ENCODE results near the gene TMCC2.
"Not testable (repeated sequence)": the region's sequence is repeated elsewhere in the genome, so short reads cannot be mapped to it uniquely, and the experiment has no call there.

The TMCC2 gene

DNA sequence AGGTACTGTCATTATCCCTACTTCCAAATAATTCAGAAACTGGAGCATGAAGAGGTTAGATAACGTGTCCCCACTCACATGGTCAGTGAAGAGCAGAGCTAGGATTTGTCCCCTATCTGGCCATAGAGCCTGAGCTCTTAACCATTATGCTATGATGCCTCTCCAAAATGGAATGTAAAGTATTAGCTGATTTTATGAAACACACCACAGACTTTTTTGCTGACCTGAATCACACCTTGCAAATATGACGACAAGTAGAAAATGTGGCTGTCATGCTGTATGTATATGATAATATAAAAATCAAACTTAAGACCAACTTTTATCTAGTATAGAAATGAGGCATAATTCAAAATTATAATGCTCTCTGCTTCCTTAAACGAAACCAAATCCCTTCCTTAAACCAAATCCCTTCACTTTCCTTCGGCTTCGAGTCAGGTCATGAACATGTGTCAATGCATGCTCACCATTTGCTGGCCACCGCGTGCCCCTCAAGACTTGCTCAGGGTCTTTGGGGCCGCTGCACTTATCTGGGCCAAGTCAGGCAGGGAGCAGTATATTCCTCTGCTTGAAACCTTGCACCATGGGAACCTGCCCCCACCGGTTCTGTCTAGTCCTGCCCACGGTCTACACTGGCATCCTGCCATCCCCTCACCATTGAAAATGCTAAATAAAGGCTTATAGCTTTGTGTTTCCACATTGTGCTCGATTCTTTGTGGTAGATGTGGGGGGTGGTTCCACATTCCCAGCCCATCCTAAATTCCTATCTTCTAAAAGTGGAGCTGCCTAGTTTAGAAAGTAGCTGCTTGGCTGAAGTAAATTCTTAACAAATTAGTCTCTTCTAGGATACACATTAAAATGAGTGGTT lies 1.6 kb upstream of the TMCC2 start:
- Mint-ChIP-seq H3K9me3 (no peaks in the 10 kb centered on the region), H3K4me1 (ENCODE audit: low read depth in 2 of 2) (peaks cover 23 to 24% of the 10 kb centered on the region in 2 donors), H3K27me3 (peaks cover 17 to 23% of the 10 kb centered on the region in 2 donors), H3K36me3 (ENCODE audit: insufficient read depth) (peaks cover 16% of the 10 kb centered on the region), H3K27ac (no peak overlapping the region), H3K4me3 (no peak overlapping the region)
- DNase-seq (no peak), ATAC-seq (replicated peaks) (no peak)

DNA sequence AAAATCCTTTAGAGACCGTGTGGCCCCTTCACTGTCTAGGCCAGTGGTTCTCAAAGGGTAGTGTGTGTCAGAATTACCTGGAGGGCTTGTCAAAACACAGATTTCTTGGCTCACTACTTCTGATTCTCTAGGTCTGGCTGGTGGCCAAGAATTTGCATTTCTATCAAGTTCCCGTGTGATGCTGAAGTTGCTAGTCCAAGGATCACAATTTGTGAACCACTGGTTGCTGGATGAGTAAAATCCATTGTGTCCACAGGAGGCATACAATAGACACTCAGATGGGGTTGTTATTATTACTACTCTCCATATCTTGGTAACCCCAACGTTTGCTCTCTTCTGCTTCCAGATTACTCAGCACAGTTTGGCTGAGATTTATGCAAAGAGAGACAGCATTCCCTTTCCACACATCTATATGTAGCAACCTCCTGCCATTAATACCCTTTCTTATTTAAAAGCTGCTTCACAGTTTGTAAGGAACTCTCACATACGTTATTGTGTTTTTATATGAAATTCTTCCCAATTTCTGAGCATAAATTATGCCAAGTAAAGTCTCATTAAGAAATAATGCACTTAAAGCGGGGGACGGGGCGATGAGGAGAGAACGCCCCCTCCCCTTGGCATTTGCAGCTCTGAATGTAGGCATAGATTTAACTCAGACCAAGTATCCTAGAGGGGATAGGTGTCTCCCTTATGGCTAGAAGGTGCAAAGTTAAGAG lies 720 bp upstream of the TMCC2 start:
- DNase-seq (no peak), ATAC-seq (replicated peaks) (no peak)
- Mint-ChIP-seq H3K4me1 (ENCODE audit: low read depth in 2 of 2) (peaks cover 23 to 24% of the 10 kb centered on the region in 2 donors), H3K9me3 (no peaks in the 10 kb centered on the region), H3K27me3 (peaks cover 17 to 19% of the 10 kb centered on the region in 2 donors), H3K27ac (no peak overlapping the region), H3K4me3 (peak overlapping the region; percentile 75 to 97), H3K36me3 (ENCODE audit: insufficient read depth) (peaks cover 16% of the 10 kb centered on the region)

- H3K27ac Mint-ChIP-seq, result peak overlapping the region; percentile 32 to 65
- H3K9me3 Mint-ChIP-seq, result no peaks in the 10 kb centered on the region
- ATAC-seq (replicated peaks) (peak; percentile 6), DNase-seq (no peak)
- peaks cover 14 to 19% of the 10 kb centered on the region in 2 donors for H3K27me3 Mint-ChIP-seq
- peaks cover 23 to 24% of the 10 kb centered on the region in 2 donors for H3K4me1 Mint-ChIP-seq (ENCODE audit: low read depth in 2 of 2)
- H3K36me3 Mint-ChIP-seq (ENCODE audit: insufficient read depth), result peaks cover 16% of the 10 kb centered on the region
- peak overlapping the region; percentile 88 to 97 for H3K4me3 Mint-ChIP-seq
These were observed 361 bp downstream of the TMCC2 start for GRCh38 chr1:205228093-205228521.

DNA sequence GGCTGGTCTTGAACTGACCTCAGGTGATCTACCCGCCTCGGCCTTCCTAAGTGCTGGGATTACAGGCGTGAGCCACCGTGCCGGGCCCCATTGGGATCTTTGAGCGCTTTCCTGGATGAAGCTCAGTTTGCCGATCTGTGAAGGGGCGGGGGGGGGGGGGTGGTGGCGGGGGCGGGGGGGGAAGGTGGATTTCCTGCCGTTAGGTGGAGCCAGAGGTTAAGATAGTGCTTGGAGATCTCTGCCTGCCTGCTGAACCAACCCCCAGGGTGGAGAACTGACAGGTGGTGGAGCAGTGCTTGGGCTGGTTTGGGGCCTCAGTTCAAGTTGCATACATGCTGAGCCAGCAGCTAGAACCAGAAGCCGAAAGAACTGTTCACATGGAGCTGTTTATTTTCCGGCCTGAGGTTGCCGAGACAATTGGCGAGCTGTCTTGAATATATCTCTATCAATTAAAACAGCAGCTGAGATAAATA lies 1.7 kb downstream of the TMCC2 start:
- Mint-ChIP-seq H3K4me3 (peak overlapping the region; percentile 88 to 97), H3K4me1 (ENCODE audit: low read depth in 2 of 2) (peaks cover 23 to 24% of the 10 kb centered on the region in 2 donors), H3K27me3 (peaks cover 10 to 11% of the 10 kb centered on the region in 2 donors), H3K36me3 (ENCODE audit: insufficient read depth) (peaks cover 16% of the 10 kb centered on the region), H3K9me3 (no peaks in the 10 kb centered on the region), H3K27ac (peak overlapping the region; percentile 60 to 65)
- ATAC-seq (replicated peaks), result peak; percentile 70
- DNase-seq, result peak; percentile 43 to 63 (median 51)

GRCh38 chr1:205229916-205230700 lies 2.4 kb downstream of the TMCC2 start:
- no peak for DNase-seq
- H3K27ac Mint-ChIP-seq, result peak overlapping the region in 1 of 2 donors; percentile 60
- no peak for ATAC-seq (replicated peaks)
- no peaks in the 10 kb centered on the region for H3K9me3 Mint-ChIP-seq
- H3K4me3 Mint-ChIP-seq, result peak overlapping the region; percentile 88 to 97
- peaks cover 10% of the 10 kb centered on the region in 2 donors for H3K27me3 Mint-ChIP-seq
- peaks cover 23 to 24% of the 10 kb centered on the region in 2 donors for H3K4me1 Mint-ChIP-seq (ENCODE audit: low read depth in 2 of 2)
- peaks cover 16% of the 10 kb centered on the region for H3K36me3 Mint-ChIP-seq (ENCODE audit: insufficient read depth)

GRCh38 chr1:205230982-205231381 lies 3.2 kb downstream of the TMCC2 start:
- Mint-ChIP-seq H3K27ac (no peak overlapping the region), H3K4me1 (ENCODE audit: low read depth in 2 of 2) (peaks cover 23 to 24% of the 10 kb centered on the region in 2 donors)

GRCh38 chr1:205232127-205232820 lies 4.5 kb downstream of the TMCC2 start:
- DNase-seq, result no peak
- no peak overlapping the region for H3K4me3 Mint-ChIP-seq
- H3K4me1 Mint-ChIP-seq (ENCODE audit: low read depth in 2 of 2), result peaks cover 20 to 21% of the 10 kb centered on the region in 2 donors

More at GRCh38 chr1:205230982-205231381, 3.2 kb downstream of the TMCC2 start:
- H3K36me3 Mint-ChIP-seq (ENCODE audit: insufficient read depth), result peaks cover 16% of the 10 kb centered on the region
- no peak for ATAC-seq (replicated peaks)
- H3K27me3 Mint-ChIP-seq, result peaks cover 5 to 10% of the 10 kb centered on the region in 2 donors
- peak overlapping the region; percentile 88 to 97 for H3K4me3 Mint-ChIP-seq
- H3K9me3 Mint-ChIP-seq, result no peaks in the 10 kb centered on the region
- no peak for DNase-seq

DNA sequence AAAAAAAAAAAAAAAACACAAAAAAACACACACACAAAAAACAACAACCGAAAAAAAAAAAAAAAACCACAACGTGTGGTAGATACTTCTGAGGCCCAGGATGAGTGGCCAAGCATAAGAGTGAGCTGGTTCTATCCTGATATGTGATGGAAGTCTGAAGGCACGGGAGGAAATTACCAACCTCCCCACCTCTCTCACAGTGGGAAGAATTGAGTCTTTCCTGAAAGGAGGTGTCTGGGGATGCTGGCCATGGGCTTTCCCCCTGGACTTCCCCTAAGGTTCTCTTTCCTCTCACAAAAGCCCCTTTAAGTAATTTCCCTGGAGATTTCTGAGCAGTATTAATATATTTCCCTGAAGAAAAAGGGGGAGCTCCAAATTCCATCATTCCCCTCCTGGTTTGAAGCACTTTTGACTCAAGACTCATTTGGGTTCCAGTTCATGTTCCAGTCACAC lies 5.2 kb downstream of the TMCC2 start:
- Mint-ChIP-seq H3K27me3 (no peaks in the 10 kb centered on the region), H3K27ac (no peak overlapping the region), H3K36me3 (ENCODE audit: insufficient read depth) (peaks cover 10% of the 10 kb centered on the region), H3K4me1 (ENCODE audit: low read depth in 2 of 2) (peaks cover 19 to 20% of the 10 kb centered on the region in 2 donors), H3K4me3 (no peak overlapping the region), H3K9me3 (no peaks in the 10 kb centered on the region)
- DNase-seq (no peak), ATAC-seq (replicated peaks) (no peak)

More at GRCh38 chr1:205232127-205232820, 4.5 kb downstream of the TMCC2 start:
- no peaks in the 10 kb centered on the region for H3K9me3 Mint-ChIP-seq
- no peak overlapping the region for H3K27ac Mint-ChIP-seq
- no peak for ATAC-seq (replicated peaks)
- H3K36me3 Mint-ChIP-seq (ENCODE audit: insufficient read depth), result peaks cover 14% of the 10 kb centered on the region
- no peaks in the 10 kb centered on the region for H3K27me3 Mint-ChIP-seq

GRCh38 chr1:205233986-205234385 lies 6.2 kb downstream of the TMCC2 start:
- H3K9me3 Mint-ChIP-seq; H3K27me3 Mint-ChIP-seq; DNase-seq; H3K4me3 Mint-ChIP-seq; ATAC-seq (replicated peaks); H3K36me3 Mint-ChIP-seq (ENCODE audit: insufficient read depth); H3K27ac Mint-ChIP-seq: not testable (repeated sequence)
- H3K4me1 Mint-ChIP-seq (ENCODE audit: low read depth in 2 of 2), result peaks cover 12% of the 10 kb centered on the region in 2 donors

- DNase-seq (no peak), ATAC-seq (replicated peaks) (no peak)
- H3K9me3 Mint-ChIP-seq, result no peaks in the 10 kb centered on the region
- no peaks in the 10 kb centered on the region for H3K36me3 Mint-ChIP-seq (ENCODE audit: insufficient read depth)
- no peaks in the 10 kb centered on the region for H3K4me1 Mint-ChIP-seq (ENCODE audit: low read depth in 2 of 2)
- no peak overlapping the region for H3K27ac Mint-ChIP-seq
- no peaks in the 10 kb centered on the region for H3K27me3 Mint-ChIP-seq
- H3K4me3 Mint-ChIP-seq, result no peak overlapping the region
These were observed 8.2 kb downstream of the TMCC2 start for GRCh38 chr1:205235951-205236350.

DNA sequence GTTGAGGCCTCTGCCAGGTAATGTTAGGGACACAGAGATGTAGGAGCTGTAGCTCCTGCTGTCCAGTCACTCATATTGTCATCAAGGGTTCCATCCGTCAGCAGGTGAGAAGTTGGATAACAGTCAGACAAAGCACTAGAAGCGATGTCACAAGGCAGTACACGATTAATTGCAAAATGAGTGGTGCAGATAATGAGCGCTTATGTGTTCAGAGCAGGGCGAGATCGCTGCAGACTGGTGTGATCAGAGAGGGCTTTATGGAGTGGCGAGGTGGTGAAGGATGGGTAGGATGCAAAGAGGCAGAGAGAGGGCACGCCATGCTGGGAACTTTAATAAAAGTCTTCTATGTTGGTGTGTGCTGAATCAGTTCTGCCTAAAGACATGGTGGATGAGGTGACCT lies 8.8 kb downstream of the TMCC2 start:
- Mint-ChIP-seq H3K36me3 (ENCODE audit: insufficient read depth) (no peaks in the 10 kb centered on the region), H3K4me3 (no peak overlapping the region), H3K27ac (no peak overlapping the region), H3K27me3 (no peaks in the 10 kb centered on the region), H3K9me3 (no peaks in the 10 kb centered on the region), H3K4me1 (ENCODE audit: low read depth in 2 of 2) (no peaks in the 10 kb centered on the region)
- ATAC-seq (replicated peaks) (no peak), DNase-seq (no peak)

GRCh38 chr1:205236951-205237475 lies 9.3 kb downstream of the TMCC2 start:
- Mint-ChIP-seq H3K36me3 (ENCODE audit: insufficient read depth) (no peaks in the 10 kb centered on the region), H3K4me3 (no peak overlapping the region), H3K27ac (peak overlapping the region in 1 of 2 donors; percentile 14), H3K4me1 (ENCODE audit: low read depth in 2 of 2) (no peaks in the 10 kb centered on the region), H3K9me3 (no peaks in the 10 kb centered on the region), H3K27me3 (no peaks in the 10 kb centered on the region)
- no peak for ATAC-seq (replicated peaks)
- no peak for DNase-seq

All from effector memory CD8-positive, alpha-beta T cell (primary cell).